Measurements from ENCODE around the gene HSD17B8.

Gene HSD17B8

DNA sequence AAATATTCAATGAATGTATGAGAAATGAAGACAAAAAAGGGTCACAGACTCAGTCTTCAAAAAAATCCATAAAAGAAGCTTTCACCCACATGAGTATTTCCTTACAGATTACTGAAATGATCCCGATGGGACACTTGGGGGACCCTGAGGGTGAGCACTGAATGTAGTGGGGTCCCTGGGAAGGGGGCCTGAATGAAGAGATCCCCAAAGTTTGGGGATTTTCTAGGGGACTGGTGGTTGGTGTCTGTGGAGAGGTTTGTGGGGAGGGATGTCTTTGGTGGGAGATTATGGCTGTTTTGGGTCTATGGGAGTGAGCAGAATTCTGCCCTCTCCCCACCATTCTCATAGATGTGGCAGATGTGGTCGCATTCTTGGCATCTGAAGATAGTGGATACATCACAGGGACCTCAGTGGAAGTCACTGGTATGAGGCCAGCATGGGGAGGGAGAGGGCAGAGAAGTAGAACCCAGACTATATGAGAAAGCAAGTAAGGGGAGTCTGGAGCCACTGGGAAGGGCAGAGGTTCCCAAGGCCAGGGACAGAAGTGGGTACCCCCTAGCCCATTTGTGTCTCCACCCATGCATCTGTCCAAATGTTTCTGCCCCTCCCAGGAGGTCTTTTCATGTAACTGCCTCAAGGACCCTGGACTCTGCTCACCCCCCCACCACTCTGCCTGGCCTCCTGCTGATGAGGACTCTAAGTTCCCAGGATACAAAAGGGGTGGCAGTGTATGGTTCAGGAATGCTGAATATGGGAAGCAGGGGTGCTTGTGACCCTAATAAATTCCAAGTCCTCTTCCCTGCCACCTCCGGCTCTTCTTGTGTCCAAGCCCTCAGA, 1.8 kb downstream of the HSD17B8 start:
- H3K27ac ChIP-seq (ENCODE audit: low read depth, low read length, poor library complexity, severe bottlenecking): no peak overlapping the region

DNA sequence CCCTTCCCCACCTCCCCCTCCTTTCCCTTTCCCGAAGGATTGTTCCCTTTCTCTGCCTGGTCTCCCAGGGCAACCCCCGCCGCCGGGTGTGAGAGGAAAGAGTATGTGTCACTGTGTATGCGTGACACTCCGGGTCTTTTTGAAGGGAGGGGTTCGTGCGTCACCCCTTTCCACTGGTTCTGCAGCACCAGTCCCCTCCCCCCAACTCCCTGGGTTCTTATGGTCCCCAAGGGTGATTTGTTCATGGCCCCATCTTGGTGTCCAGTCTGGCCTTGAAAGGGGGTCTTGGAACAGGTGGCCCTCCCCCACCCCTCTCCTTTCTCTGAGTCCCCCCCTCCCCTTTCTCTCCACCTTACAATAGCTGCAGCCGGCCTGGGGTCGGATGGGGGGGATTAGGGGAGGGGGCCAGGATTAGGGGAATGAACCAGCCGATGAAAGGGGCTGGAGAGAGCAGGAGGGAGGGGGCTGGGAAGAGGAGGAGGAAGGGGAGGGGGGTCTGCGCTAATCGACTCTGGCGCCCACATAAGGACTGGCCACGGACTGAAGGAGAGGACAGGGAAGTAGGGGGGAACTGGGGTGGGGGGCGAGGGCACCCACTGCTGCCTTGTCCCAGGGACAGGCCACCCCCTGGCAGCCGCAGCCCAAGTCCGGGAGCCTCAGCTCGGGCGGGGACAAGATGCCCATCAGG, 2.6 kb downstream of the HSD17B8 start:
- H3K27me3 ChIP-seq (ENCODE audit: insufficient read depth, low read length): no peaks in the 10 kb centered on the region
- no peak overlapping the region for H2AFZ ChIP-seq (ENCODE audit: low read length)
- H4K20me1 ChIP-seq (ENCODE audit: insufficient read depth, low read length): no peaks in the 10 kb centered on the region
- peaks cover 36% of the 10 kb centered on the region for H3K36me3 ChIP-seq (ENCODE audit: insufficient read depth, low read length)
- peak overlapping the region; percentile 82 for H3K4me2 ChIP-seq (ENCODE audit: low read length)
- 0 out of 2 replicates have a peak, but pooled peaks cover 4% of the 10 kb centered on the region for H3F3A ChIP-seq (ENCODE audit: insufficient read depth, low read length)
- TF ChIP-seq, protein P1, sequence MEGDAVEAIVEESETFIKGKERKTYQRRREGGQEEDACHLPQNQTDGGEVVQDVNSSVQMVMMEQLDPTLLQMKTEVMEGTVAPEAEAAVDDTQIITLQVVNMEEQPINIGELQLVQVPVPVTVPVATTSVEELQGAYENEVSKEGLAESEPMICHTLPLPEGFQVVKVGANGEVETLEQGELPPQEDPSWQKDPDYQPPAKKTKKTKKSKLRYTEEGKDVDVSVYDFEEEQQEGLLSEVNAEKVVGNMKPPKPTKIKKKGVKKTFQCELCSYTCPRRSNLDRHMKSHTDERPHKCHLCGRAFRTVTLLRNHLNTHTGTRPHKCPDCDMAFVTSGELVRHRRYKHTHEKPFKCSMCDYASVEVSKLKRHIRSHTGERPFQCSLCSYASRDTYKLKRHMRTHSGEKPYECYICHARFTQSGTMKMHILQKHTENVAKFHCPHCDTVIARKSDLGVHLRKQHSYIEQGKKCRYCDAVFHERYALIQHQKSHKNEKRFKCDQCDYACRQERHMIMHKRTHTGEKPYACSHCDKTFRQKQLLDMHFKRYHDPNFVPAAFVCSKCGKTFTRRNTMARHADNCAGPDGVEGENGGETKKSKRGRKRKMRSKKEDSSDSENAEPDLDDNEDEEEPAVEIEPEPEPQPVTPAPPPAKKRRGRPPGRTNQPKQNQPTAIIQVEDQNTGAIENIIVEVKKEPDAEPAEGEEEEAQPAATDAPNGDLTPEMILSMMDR (IDR thresholded peaks at IDR 0.05; ENCODE audit: low read length): no peak
- H3K27ac ChIP-seq (ENCODE audit: low read depth, low read length, poor library complexity, severe bottlenecking): no peak overlapping the region
- no peaks in the 10 kb centered on the region for H3K9me3 ChIP-seq (ENCODE audit: low read length)
- H3K79me2 ChIP-seq (ENCODE audit: insufficient read depth, low read length): no peaks in the 10 kb centered on the region
- peaks cover 36% of the 10 kb centered on the region for H3K4me1 ChIP-seq (ENCODE audit: insufficient read depth, low read length, severe bottlenecking)
- peak overlapping the region; percentile 95; the same call in 1 of the 2 replicates for H3K9ac ChIP-seq (ENCODE audit: low read length)
- H3K4me3 ChIP-seq (ENCODE audit: low read depth, low read length, poor library complexity, severe bottlenecking): peak overlapping the region; percentile 87
- no peaks in the 10 kb centered on the region for H3K9me2 ChIP-seq (ENCODE audit: low read depth, low read length)

More for the DNA sequence above, 1.8 kb downstream of the HSD17B8 start:
- no peak for TF ChIP-seq EZH2 (IDR thresholded peaks at IDR 0.05; ENCODE audit: borderline replicate concordance, low read length)
- TF ChIP-seq, protein P1 (IDR thresholded peaks at IDR 0.05; ENCODE audit: low read length): no peak
- Histone ChIP-seq H3K27me3 (ENCODE audit: insufficient read depth, low read length) (no peaks in the 10 kb centered on the region), H3K4me3 (ENCODE audit: low read depth, low read length, poor library complexity, severe bottlenecking) (no peak overlapping the region), H3K9me3 (ENCODE audit: low read length) (no peaks in the 10 kb centered on the region), H4K20me1 (ENCODE audit: insufficient read depth, low read length) (no peaks in the 10 kb centered on the region), H3K4me1 (ENCODE audit: insufficient read depth, low read length, severe bottlenecking) (peaks cover 44% of the 10 kb centered on the region), H2AFZ (ENCODE audit: low read length) (no peak overlapping the region), H3K9ac (ENCODE audit: low read length) (no peak overlapping the region; the same call in 1 of the 2 replicates), H3F3A (ENCODE audit: insufficient read depth, low read length) (0 out of 2 replicates have a peak, but pooled peaks cover 4% of the 10 kb centered on the region), H3K4me2 (ENCODE audit: low read length) (no peak overlapping the region), H3K79me2 (ENCODE audit: insufficient read depth, low read length) (no peaks in the 10 kb centered on the region), H3K9me2 (ENCODE audit: low read depth, low read length) (no peaks in the 10 kb centered on the region), H3K36me3 (ENCODE audit: insufficient read depth, low read length) (peaks cover 38% of the 10 kb centered on the region; the same call in 1 of the 2 replicates)

DNA sequence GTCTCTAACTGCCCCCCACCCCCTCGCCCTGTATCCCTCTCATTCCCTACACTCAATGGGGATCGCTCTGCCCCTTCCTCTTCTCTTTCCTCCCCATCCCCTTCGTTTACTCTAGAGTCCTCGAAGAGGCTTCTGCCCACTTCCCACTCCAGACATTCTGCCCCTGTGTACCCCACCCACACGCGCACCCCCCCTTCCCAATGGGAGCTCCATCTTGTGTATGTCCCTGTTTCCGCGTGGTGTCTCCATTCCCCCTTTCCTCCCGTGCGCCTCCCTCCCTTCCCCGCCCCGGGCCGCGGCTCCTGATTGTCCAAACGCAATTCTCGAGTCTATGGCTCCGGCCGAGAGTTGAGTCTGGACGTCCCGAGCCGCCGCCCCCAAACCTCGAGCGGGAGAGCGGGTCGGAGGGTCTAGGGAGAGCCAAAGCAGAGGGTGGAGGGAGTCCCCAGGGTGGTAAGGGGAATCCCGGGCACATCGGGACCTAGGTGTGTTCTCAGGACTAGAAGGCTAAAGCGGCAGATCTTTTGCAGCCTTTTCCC, 3.2 kb downstream of the HSD17B8 start:
- no peaks in the 10 kb centered on the region for H3K27me3 ChIP-seq (ENCODE audit: insufficient read depth, low read length)
- TF ChIP-seq EZH2 (IDR thresholded peaks at IDR 0.05; ENCODE audit: borderline replicate concordance, low read length): no peak
- TF ChIP-seq, protein P1 (IDR thresholded peaks at IDR 0.05; ENCODE audit: low read length): no peak
- H3K4me1 ChIP-seq (ENCODE audit: insufficient read depth, low read length, severe bottlenecking): peaks cover 34% of the 10 kb centered on the region
- H3F3A ChIP-seq (ENCODE audit: insufficient read depth, low read length): 0 out of 2 replicates have a peak, but pooled peaks cover 4% of the 10 kb centered on the region
- no peaks in the 10 kb centered on the region for H3K9me3 ChIP-seq (ENCODE audit: low read length)
- H3K4me2 ChIP-seq (ENCODE audit: low read length): peak overlapping the region; percentile 82
- H3K9me2 ChIP-seq (ENCODE audit: low read depth, low read length): no peaks in the 10 kb centered on the region
- H3K36me3 ChIP-seq (ENCODE audit: insufficient read depth, low read length): peaks cover 30% of the 10 kb centered on the region
- peak overlapping the region; percentile 87 for H3K4me3 ChIP-seq (ENCODE audit: low read depth, low read length, poor library complexity, severe bottlenecking)
- no peaks in the 10 kb centered on the region for H3K79me2 ChIP-seq (ENCODE audit: insufficient read depth, low read length)
- peak overlapping the region; percentile 95 for H3K9ac ChIP-seq (ENCODE audit: low read length)
- no peaks in the 10 kb centered on the region for H4K20me1 ChIP-seq (ENCODE audit: insufficient read depth, low read length)
- H3K27ac ChIP-seq (ENCODE audit: low read depth, low read length, poor library complexity, severe bottlenecking): peak overlapping the region; percentile 1
- H2AFZ ChIP-seq (ENCODE audit: low read length): no peak overlapping the region; the same call in 1 of the 2 replicates

Measured in OCI-LY1 (cell line).